NCI-H82 (cell line): Measurements from ENCODE around the gene RICTOR.

Experiments
- DNase-seq: peaks from one replicate; lab custom pipeline; 2025; lab: John Stamatoyannopoulos, UW

Gene RICTOR

GRCh38 chr5:38888041-38888440 is 186.2 kb downstream of the RICTOR start:
- peak; percentile 30 for DNase-seq
